ENCODE results near the gene KIF21B. TPM values are rescaled to one million over a fixed set of nuclear protein-coding genes. Genes with fewer than 3 reads are reported as not detected.

The KIF21B gene
- total and polyA plus RNA-seq, 2 experiments from 2014 or later = 4.6 to 34.3 TPM

DNA sequence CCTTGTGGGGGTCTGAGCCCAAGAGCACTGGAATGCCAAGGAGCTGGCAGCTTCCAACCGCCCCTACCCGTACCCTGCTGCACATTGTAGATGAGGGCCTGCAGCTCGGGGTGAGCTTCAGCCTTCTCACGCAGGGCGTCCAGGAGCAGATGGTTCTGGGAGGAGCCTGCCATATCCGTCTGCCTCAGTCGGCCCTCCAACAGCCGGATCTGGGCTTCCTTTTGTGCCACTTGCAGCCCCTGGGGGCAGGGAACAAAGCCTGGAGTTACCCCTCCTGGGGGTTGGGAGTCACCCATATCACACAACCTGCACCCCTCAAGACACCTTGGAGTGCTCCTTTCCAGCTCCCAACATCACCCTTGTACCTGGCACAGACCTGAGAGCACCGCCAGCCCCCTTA is 34.8 kb downstream of the KIF21B start:
- Histone ChIP-seq H3F3A (replicated peaks; ENCODE audit: low read depth) (no peaks in the 10 kb centered on the region), H2AFZ (no peak overlapping the region), H3K9me2 (ENCODE audit: insufficient read depth) (no peaks in the 10 kb centered on the region), H3K36me3 (ENCODE audit: insufficient read depth) (no peaks in the 10 kb centered on the region; the same call in 1 of the 2 replicates), H3K79me2 (replicated peaks; ENCODE audit: insufficient read depth) (no peaks in the 10 kb centered on the region), H4K20me1 (replicated peaks; ENCODE audit: insufficient read depth) (no peaks in the 10 kb centered on the region), H3K4me1 (ENCODE audit: insufficient read depth) (no peaks in the 10 kb centered on the region), H3K27me3 (ENCODE audit: insufficient read depth) (no peaks in the 10 kb centered on the region), H3K4me3 (no peak overlapping the region), H3K4me2 (no peak overlapping the region), H3K27ac (ENCODE audit: low read depth) (no peak overlapping the region)
- ATAC-seq (no peak), DNase-seq (ENCODE audit: low spot score) (no peak)
- Mint-ChIP-seq H3K27ac (no peak overlapping the region), H3K4me3 (no peak overlapping the region), H3K36me3 (ENCODE audit: low read depth) (peaks cover 26% of the 10 kb centered on the region), H3K4me1 (no peaks in the 10 kb centered on the region), H3K9me3 (no peaks in the 10 kb centered on the region), H3K27me3 (ENCODE audit: insufficient read depth, low read depth, poor library complexity) (no peaks in the 10 kb centered on the region)
- TF ChIP-seq, protein P1, sequence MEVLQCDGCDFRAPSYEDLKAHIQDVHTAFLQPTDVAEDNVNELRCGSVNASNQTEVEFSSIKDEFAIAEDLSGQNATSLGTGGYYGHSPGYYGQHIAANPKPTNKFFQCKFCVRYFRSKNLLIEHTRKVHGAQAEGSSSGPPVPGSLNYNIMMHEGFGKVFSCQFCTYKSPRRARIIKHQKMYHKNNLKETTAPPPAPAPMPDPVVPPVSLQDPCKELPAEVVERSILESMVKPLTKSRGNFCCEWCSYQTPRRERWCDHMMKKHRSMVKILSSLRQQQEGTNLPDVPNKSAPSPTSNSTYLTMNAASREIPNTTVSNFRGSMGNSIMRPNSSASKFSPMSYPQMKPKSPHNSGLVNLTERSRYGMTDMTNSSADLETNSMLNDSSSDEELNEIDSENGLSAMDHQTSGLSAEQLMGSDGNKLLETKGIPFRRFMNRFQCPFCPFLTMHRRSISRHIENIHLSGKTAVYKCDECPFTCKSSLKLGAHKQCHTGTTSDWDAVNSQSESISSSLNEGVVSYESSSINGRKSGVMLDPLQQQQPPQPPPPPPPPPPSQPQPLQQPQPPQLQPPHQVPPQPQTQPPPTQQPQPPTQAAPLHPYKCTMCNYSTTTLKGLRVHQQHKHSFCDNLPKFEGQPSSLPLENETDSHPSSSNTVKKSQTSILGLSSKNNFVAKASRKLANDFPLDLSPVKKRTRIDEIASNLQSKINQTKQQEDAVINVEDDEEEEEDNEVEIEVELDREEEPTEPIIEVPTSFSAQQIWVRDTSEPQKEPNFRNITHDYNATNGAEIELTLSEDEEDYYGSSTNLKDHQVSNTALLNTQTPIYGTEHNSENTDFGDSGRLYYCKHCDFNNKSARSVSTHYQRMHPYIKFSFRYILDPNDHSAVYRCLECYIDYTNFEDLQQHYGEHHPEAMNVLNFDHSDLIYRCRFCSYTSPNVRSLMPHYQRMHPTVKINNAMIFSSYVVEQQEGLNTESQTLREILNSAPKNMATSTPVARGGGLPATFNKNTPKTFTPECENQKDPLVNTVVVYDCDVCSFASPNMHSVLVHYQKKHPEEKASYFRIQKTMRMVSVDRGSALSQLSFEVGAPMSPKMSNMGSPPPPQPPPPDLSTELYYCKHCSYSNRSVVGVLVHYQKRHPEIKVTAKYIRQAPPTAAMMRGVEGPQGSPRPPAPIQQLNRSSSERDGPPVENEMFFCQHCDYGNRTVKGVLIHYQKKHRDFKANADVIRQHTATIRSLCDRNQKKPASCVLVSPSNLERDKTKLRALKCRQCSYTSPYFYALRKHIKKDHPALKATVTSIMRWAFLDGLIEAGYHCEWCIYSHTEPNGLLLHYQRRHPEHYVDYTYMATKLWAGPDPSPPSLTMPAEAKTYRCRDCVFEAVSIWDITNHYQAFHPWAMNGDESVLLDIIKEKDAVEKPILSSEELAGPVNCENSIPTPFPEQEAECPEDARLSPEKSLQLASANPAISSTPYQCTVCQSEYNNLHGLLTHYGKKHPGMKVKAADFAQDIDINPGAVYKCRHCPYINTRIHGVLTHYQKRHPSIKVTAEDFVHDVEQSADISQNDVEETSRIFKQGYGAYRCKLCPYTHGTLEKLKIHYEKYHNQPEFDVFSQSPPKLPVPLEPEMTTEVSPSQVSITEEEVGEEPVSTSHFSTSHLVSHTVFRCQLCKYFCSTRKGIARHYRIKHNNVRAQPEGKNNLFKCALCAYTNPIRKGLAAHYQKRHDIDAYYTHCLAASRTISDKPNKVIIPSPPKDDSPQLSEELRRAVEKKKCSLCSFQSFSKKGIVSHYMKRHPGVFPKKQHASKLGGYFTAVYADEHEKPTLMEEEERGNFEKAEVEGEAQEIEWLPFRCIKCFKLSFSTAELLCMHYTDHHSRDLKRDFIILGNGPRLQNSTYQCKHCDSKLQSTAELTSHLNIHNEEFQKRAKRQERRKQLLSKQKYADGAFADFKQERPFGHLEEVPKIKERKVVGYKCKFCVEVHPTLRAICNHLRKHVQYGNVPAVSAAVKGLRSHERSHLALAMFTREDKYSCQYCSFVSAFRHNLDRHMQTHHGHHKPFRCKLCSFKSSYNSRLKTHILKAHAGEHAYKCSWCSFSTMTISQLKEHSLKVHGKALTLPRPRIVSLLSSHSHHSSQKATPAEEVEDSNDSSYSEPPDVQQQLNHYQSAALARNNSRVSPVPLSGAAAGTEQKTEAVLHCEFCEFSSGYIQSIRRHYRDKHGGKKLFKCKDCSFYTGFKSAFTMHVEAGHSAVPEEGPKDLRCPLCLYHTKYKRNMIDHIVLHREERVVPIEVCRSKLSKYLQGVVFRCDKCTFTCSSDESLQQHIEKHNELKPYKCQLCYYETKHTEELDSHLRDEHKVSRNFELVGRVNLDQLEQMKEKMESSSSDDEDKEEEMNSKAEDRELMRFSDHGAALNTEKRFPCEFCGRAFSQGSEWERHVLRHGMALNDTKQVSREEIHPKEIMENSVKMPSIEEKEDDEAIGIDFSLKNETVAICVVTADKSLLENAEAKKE (CRISPR knock-in tag; IDR thresholded peaks at IDR 0.05) = no peak

DNA sequence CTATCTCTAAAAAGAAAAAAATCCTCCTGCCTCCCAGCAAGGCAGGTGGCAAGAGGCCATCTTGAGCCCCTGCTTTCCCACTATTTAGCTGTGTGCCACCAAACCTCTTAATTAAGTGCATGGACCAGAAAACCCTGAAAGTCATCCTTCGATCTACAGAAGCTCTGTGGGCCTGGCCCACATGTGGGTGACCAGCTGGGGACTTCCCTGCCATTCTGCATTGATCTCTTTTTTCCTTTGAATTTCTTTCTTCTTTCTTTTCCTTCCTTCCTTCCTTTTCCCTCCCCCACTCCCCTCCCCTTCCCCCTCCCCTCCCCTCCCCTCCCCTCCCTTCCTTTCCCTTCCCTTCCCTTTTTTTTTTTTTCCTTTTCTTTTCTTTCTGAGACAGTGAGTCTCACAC is 38.0 kb downstream of the KIF21B start:
- DNase-seq (ENCODE audit: low spot score) = no peak
- no peak overlapping the region for H3K27ac ChIP-seq (ENCODE audit: low read depth)
- H3K36me3 ChIP-seq (ENCODE audit: insufficient read depth) = peaks cover 5% of the 10 kb centered on the region
- Mint-ChIP-seq H3K36me3 (ENCODE audit: low read depth) (peaks cover 39% of the 10 kb centered on the region), H3K4me1 (no peaks in the 10 kb centered on the region), H3K27me3 (ENCODE audit: insufficient read depth, low read depth, poor library complexity) (peaks cover 8% of the 10 kb centered on the region), H3K4me3 (no peak overlapping the region), H3K27ac (no peak overlapping the region), H3K9me3 (peaks cover 2% of the 10 kb centered on the region; the same call in 2 of the 3 replicates)
- no peak for ATAC-seq
- no peak overlapping the region for H3K4me3 ChIP-seq
- no peaks in the 10 kb centered on the region for H3K79me2 ChIP-seq (replicated peaks; ENCODE audit: insufficient read depth)
- H3K9me2 ChIP-seq (ENCODE audit: insufficient read depth) = no peaks in the 10 kb centered on the region
- no peak overlapping the region for H2AFZ ChIP-seq
- no peaks in the 10 kb centered on the region for H3F3A ChIP-seq (replicated peaks; ENCODE audit: low read depth)
- H3K4me2 ChIP-seq = no peak overlapping the region
- H3K4me1 ChIP-seq (ENCODE audit: insufficient read depth) = no peaks in the 10 kb centered on the region
- H3K27me3 ChIP-seq (ENCODE audit: insufficient read depth) = no peaks in the 10 kb centered on the region
- no peaks in the 10 kb centered on the region for H4K20me1 ChIP-seq (replicated peaks; ENCODE audit: insufficient read depth)
- TF ChIP-seq STAT1 (IDR thresholded peaks at IDR 0.05; ENCODE audit: unreplicated experiment) (no peak), ZNF114 (CRISPR knock-in tag; IDR thresholded peaks at IDR 0.05) (no peak), EZH2 (IDR thresholded peaks at IDR 0.05; ENCODE audit: low read depth, unreplicated experiment) (no peak), JUNB (IDR thresholded peaks at IDR 0.05; ENCODE audit: unreplicated experiment) (no peak), CREB1 (CRISPR knock-in tag; IDR thresholded peaks at IDR 0.05; ENCODE audit: low read depth) (no peak), NANOG (IDR thresholded peaks at IDR 0.05; ENCODE audit: borderline replicate concordance) (no peak), ZNF331 (CRISPR knock-in tag; IDR thresholded peaks at IDR 0.05; ENCODE audit: low read depth) (no peak), EZH2phosphoT487 (IDR thresholded peaks at IDR 0.05; ENCODE audit: unreplicated experiment) (no peak), POLR2AphosphoS5 (IDR thresholded peaks at IDR 0.05; ENCODE audit: low read depth) (no peak)
- TF ChIP-seq, protein P2, sequence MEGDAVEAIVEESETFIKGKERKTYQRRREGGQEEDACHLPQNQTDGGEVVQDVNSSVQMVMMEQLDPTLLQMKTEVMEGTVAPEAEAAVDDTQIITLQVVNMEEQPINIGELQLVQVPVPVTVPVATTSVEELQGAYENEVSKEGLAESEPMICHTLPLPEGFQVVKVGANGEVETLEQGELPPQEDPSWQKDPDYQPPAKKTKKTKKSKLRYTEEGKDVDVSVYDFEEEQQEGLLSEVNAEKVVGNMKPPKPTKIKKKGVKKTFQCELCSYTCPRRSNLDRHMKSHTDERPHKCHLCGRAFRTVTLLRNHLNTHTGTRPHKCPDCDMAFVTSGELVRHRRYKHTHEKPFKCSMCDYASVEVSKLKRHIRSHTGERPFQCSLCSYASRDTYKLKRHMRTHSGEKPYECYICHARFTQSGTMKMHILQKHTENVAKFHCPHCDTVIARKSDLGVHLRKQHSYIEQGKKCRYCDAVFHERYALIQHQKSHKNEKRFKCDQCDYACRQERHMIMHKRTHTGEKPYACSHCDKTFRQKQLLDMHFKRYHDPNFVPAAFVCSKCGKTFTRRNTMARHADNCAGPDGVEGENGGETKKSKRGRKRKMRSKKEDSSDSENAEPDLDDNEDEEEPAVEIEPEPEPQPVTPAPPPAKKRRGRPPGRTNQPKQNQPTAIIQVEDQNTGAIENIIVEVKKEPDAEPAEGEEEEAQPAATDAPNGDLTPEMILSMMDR (conservative IDR thresholded peaks at IDR 0.05; ENCODE audit: low read depth in 2 of 2) = no peak
- TF ChIP-seq, protein P3, sequence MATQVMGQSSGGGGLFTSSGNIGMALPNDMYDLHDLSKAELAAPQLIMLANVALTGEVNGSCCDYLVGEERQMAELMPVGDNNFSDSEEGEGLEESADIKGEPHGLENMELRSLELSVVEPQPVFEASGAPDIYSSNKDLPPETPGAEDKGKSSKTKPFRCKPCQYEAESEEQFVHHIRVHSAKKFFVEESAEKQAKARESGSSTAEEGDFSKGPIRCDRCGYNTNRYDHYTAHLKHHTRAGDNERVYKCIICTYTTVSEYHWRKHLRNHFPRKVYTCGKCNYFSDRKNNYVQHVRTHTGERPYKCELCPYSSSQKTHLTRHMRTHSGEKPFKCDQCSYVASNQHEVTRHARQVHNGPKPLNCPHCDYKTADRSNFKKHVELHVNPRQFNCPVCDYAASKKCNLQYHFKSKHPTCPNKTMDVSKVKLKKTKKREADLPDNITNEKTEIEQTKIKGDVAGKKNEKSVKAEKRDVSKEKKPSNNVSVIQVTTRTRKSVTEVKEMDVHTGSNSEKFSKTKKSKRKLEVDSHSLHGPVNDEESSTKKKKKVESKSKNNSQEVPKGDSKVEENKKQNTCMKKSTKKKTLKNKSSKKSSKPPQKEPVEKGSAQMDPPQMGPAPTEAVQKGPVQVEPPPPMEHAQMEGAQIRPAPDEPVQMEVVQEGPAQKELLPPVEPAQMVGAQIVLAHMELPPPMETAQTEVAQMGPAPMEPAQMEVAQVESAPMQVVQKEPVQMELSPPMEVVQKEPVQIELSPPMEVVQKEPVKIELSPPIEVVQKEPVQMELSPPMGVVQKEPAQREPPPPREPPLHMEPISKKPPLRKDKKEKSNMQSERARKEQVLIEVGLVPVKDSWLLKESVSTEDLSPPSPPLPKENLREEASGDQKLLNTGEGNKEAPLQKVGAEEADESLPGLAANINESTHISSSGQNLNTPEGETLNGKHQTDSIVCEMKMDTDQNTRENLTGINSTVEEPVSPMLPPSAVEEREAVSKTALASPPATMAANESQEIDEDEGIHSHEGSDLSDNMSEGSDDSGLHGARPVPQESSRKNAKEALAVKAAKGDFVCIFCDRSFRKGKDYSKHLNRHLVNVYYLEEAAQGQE (IDR thresholded peaks at IDR 0.05; ENCODE audit: unreplicated experiment) = no peak

Measured in GM23338 (cell line).